ENCODE measurements around the gene SARDH. TPM values are rescaled to one million over a fixed set of nuclear protein-coding genes. Genes with fewer than 3 reads are reported as not detected.
A peak's percentile ranks its signal among the peaks of the same experiment; 100 is the strongest.

SARDH gene
- total and polyA plus RNA-seq, 9 of the 15 experiments (the other 6 are each of a cell fraction or from before 2014, with no cell fraction given) = 0.14 TPM; not detected in 8

DNA sequence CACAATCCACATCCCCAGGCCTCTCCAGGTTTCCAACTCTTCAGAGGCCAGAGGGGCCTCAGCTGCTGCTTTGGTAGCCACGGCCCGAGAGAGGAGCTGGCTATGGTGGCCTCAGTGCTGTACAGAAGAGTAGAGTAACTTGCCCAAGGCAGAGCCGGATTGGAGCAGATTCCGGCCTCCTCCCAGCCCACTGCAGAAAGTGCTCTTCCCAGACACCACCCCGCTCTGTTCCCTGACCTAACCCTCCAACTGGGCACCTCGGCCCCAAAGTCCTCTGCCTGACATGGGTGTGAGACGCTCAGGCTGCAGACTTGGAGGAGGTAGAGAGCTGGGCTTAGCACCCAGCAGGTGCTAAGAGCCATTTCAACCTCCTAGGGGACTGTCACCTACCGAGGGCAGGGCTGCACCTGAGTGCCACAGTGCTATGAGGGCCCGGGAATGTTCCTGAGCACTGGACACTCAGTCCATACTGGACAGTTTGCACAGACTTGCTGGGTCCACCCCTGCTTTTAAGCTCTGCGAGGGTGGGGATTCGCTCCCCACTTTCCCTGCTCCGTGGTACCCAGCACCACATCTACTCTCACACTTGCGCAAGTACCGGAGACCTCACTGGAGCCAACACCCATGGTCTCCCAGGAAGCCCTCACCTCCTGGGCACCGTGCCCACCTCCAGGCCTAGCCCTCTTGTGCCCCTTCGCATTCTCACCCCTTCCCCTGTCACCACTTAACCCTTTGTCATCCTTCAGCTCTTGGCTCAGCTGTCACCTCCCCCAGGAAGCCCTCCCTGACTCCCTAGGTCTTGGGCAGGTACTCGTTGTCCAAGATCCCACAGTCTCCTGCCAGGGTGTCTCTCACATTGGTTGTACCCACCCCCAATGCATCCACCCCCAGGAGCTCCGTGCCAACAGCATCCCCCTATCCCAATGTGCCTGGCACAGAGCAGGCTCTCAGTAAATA, 52.2 kb downstream of the SARDH start:
- Histone ChIP-seq H3K9me1 (ENCODE audit: control insufficient read depth, insufficient read depth, low read length) (no peaks in the 10 kb centered on the region), H3K9ac (ENCODE audit: insufficient read depth in 1 of 2, low read depth in 2 of 2, low read length in 2 of 2) (no peak overlapping the region; a peak in 1 of 4 replicates), H3K36me3 (ENCODE audit: control insufficient read depth, insufficient read depth, low read length) (no peaks in the 10 kb centered on the region), H3K4me3 (no peak overlapping the region), H3K9me3 (replicated peaks; ENCODE audit: control insufficient read depth, insufficient read depth, low read depth, low read length) (no peaks in the 10 kb centered on the region), H3K4me2 (ENCODE audit: insufficient read depth, low read length) (no peak overlapping the region), H3K4me1 (replicated peaks in 1 of 2; ENCODE audit: control insufficient read depth in 2 of 2, insufficient read depth in 2 of 2, low read length in 2 of 2) (no peaks in the 10 kb centered on the region), H3K27me3 (ENCODE audit: control insufficient read depth in 2 of 2, insufficient read depth in 2 of 2, low read length in 2 of 2) (peaks cover 16 to 90% of the 10 kb centered on the region in 2 experiments; a peak in 4 of 5 replicates), H3K27ac (ENCODE audit: extremely low read depth, low read depth, low read length) (no peak overlapping the region), H4K20me1 (replicated peaks; ENCODE audit: control insufficient read depth, insufficient read depth, low read length) (peaks cover 7% of the 10 kb centered on the region; the same call in 1 of the 2 replicates), H3K79me2 (ENCODE audit: control insufficient read depth, insufficient read depth, low read length) (no peaks in the 10 kb centered on the region), H2AFZ (ENCODE audit: low read depth, low read length) (no peak overlapping the region)
- ATAC-seq = no peak
- BruUV-seq (replicated peaks) = no TSS peak
- POLR2A ChIA-PET = interaction anchor here (0.6 to 1.1 kb wide), 2 partner anchors 15 to 1002 kb away, joined by 3 read pairs; no protein-coding TSS in a partner anchor
- no peak for TF ChIP-seq L3MBTL2 (IDR thresholded peaks at IDR 0.05)
- peak; percentile 16; the same call in 1 of the 2 replicates for TF ChIP-seq CEBPB (tag; IDR thresholded peaks at IDR 0.05)
- TF ChIP-seq NONO (IDR thresholded peaks at IDR 0.05; ENCODE audit: low read depth in 2 of 2, low read length in 1 of 2) = no peak
- TF ChIP-seq, protein P1, sequence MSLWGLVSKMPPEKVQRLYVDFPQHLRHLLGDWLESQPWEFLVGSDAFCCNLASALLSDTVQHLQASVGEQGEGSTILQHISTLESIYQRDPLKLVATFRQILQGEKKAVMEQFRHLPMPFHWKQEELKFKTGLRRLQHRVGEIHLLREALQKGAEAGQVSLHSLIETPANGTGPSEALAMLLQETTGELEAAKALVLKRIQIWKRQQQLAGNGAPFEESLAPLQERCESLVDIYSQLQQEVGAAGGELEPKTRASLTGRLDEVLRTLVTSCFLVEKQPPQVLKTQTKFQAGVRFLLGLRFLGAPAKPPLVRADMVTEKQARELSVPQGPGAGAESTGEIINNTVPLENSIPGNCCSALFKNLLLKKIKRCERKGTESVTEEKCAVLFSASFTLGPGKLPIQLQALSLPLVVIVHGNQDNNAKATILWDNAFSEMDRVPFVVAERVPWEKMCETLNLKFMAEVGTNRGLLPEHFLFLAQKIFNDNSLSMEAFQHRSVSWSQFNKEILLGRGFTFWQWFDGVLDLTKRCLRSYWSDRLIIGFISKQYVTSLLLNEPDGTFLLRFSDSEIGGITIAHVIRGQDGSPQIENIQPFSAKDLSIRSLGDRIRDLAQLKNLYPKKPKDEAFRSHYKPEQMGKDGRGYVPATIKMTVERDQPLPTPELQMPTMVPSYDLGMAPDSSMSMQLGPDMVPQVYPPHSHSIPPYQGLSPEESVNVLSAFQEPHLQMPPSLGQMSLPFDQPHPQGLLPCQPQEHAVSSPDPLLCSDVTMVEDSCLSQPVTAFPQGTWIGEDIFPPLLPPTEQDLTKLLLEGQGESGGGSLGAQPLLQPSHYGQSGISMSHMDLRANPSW (CRISPR knock-in tag; IDR thresholded peaks at IDR 0.05) = no peak
- TF ChIP-seq SRSF9 (IDR thresholded peaks at IDR 0.05; ENCODE audit: borderline replicate concordance, low read depth, low read length) = no peak
- TF ChIP-seq, protein P2, sequence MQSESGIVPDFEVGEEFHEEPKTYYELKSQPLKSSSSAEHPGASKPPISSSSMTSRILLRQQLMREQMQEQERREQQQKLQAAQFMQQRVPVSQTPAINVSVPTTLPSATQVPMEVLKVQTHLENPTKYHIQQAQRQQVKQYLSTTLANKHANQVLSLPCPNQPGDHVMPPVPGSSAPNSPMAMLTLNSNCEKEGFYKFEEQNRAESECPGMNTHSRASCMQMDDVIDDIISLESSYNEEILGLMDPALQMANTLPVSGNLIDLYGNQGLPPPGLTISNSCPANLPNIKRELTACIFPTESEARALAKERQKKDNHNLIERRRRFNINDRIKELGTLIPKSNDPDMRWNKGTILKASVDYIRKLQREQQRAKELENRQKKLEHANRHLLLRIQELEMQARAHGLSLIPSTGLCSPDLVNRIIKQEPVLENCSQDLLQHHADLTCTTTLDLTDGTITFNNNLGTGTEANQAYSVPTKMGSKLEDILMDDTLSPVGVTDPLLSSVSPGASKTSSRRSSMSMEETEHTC (IDR thresholded peaks at IDR 0.05) = no peak
- TF ChIP-seq KAT2B (IDR thresholded peaks at IDR 0.05; ENCODE audit: low read depth, low read length) = no peak
- TF ChIP-seq PHF20 (IDR thresholded peaks at IDR 0.05; ENCODE audit: partially characterized antibody) = no peak
- peak; percentile 83 for TF ChIP-seq ZFP36 (IDR thresholded peaks at IDR 0.05; ENCODE audit: low read depth, low read length, partially characterized antibody)
- TF ChIP-seq, protein P3, sequence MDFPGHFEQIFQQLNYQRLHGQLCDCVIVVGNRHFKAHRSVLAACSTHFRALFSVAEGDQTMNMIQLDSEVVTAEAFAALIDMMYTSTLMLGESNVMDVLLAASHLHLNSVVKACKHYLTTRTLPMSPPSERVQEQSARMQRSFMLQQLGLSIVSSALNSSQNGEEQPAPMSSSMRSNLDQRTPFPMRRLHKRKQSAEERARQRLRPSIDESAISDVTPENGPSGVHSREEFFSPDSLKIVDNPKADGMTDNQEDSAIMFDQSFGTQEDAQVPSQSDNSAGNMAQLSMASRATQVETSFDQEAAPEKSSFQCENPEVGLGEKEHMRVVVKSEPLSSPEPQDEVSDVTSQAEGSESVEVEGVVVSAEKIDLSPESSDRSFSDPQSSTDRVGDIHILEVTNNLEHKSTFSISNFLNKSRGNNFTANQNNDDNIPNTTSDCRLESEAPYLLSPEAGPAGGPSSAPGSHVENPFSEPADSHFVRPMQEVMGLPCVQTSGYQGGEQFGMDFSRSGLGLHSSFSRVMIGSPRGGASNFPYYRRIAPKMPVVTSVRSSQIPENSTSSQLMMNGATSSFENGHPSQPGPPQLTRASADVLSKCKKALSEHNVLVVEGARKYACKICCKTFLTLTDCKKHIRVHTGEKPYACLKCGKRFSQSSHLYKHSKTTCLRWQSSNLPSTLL (IDR thresholded peaks at IDR 0.05) = no peak
- no peak for TF ChIP-seq BDP1 (IDR thresholded peaks at IDR 0.05; ENCODE audit: insufficient read depth, insufficient read length)
- no peak for TF ChIP-seq PML (IDR thresholded peaks at IDR 0.05; ENCODE audit: low read length)
- 0 out of 2 replicates have a peak, but pooled peaks have one; percentile 8 for TF ChIP-seq CEBPG (CRISPR knock-in tag; IDR thresholded peaks at IDR 0.05)
- no peak for TF ChIP-seq CEBPG (tag; conservative IDR thresholded peaks at IDR 0.05 in 1 of 2, IDR thresholded peaks at IDR 0.05 in 1 of 2)
- CTCF ChIA-PET (ENCODE audit: low intra/inter-chr PET ratio) = no interaction called here
- 16% methylated on average over 16 of the region's 18 CpGs for WGBS (ENCODE audit: insufficient coverage, low coverage, missing lambda C conversion rate)
- in situ Hi-C loops (cut with MboI) (no loop called here), intact Hi-C loops (cut with micrococcal nuclease) (no loop called here)
- no peak for FAIRE-seq
- DNase-seq (ENCODE audit: extremely low read depth in 1 of 4, low spot score in 3 of 4) = no peak
